Tibial nerve (tissue), 4 donors: ENCODE measurements around the gene OAS2. TPM values are rescaled to one million over a fixed set of nuclear protein-coding genes. Genes with fewer than 3 reads are reported as not detected.

Experiments
- DNase-seq, 2 donors: peaks; one replicate each; pipeline ENCODE4 v3.0.0-alpha.2; 2019; ENCODE audit warnings: low spot score in 2 of 2
- H3K27ac ChIP-seq, 4 donors: fragments of 200-600 bp; sonication (generic) in 3 of 4; one replicate each; pipeline ENCODE4 v1.5.1; 2017 to 2019; ENCODE audit warnings: mild to moderate bottlenecking in 1 of 4
- H3K27me3 ChIP-seq, 2 donors: fragments of 200-600 bp; sonication (generic) in 1 of 2; one replicate each; pipeline versions ENCODE4 v1.5.1 to v1.6.0; 2017 to 2019
- H3K36me3 ChIP-seq, 3 donors: fragments of 200-600 bp; sonication (generic); one replicate each; pipeline ENCODE4 v1.5.1; 2018 to 2019
- H3K4me1 ChIP-seq, 4 donors: fragments of 200-600 bp; sonication (generic) in 3 of 4; one replicate each; pipeline ENCODE4 v1.5.1; 2017 to 2019
- H3K4me3 ChIP-seq, 4 donors: fragments of 200-600 bp; sonication (generic) in 3 of 4; one replicate each; pipeline ENCODE4 v1.5.1; 2017 to 2019; ENCODE audit warnings: mild to moderate bottlenecking in 1 of 4, moderate library complexity in 1 of 4
- H3K9me3 ChIP-seq, 4 donors: fragments of 200-600 bp; sonication (generic) in 3 of 4; one replicate each; pipeline ENCODE4 v1.5.1; 2017 to 2019
- CTCF ChIP-seq, 5 experiments: fragments of 200-600 bp in 3 of 5; fragments of 450-650 bp in 2 of 5; sonication (generic) in 3 of 5; IDR thresholded peaks; one replicate each; pipeline ENCODE4 v1.5.1; 2016 to 2019; ENCODE audit warnings: antibody characterized with exemption in 5 of 5, mild to moderate bottlenecking in 3 of 5, moderate library complexity in 2 of 5
- EP300 ChIP-seq, 2 donors: sonication (generic); formaldehyde crosslinking; IDR thresholded peaks; one replicate each; pipeline ENCODE4 v1.6.1; 2017; ENCODE audit warnings: antibody characterized with exemption in 2 of 2, mild to moderate bottlenecking in 1 of 2
- POLR2A ChIP-seq, 2 donors: fragments of 450-650 bp; IDR thresholded peaks; one replicate each; pipeline ENCODE4 v1.6.1; 2017; ENCODE audit warnings: antibody characterized with exemption in 2 of 2, mild to moderate bottlenecking in 2 of 2, moderate library complexity in 2 of 2
- whole genome bisulfite sequencing, 2 donors: methylation state at CpG; one replicate each; pipeline ENCODE4 v1.1.5; 2018; 5-methylcytosine and 5-hydroxymethylcytosine counted together
- total RNA-seq, 4 donors: library from RNA; depleted of rRNA; stranded (reverse); fragments of >200 nt; gene quantifications; one replicate each; pipeline ENCODE4 v1.1.0, GENCODE V29; 2016

Gene OAS2
- total RNA-seq, 4 donors from 2014 or later: 3.1 to 28.4 (median 6.3) TPM

- WGBS, 2 donors: 41 to 52% methylated on average over 6 of the region's 6 CpGs
- Histone ChIP-seq H3K27ac (no peak overlapping the region), H3K9me3 (peaks cover 0 to 6% (median 0%) of the 10 kb centered on the region in 4 donors), H3K4me3 (no peak overlapping the region), H3K4me1 (no peaks in the 10 kb centered on the region), H3K36me3 (peaks cover 0 to 9% (median 0%) of the 10 kb centered on the region in 3 donors), H3K27me3 (no peaks in the 10 kb centered on the region)
- DNase-seq: no peak
- TF ChIP-seq CTCF (IDR thresholded peaks at IDR 0.05): no peak
- no peak for TF ChIP-seq EP300 (IDR thresholded peaks at IDR 0.05)
- TF ChIP-seq POLR2A (IDR thresholded peaks at IDR 0.05): no peak
These were observed 45.7 kb upstream of the OAS2 start for GRCh38 chr12:112932485-112933128.

GRCh38 chr12:112933129-112933505 is 45.2 kb upstream of the OAS2 start:
- Histone ChIP-seq H3K27me3 (no peaks in the 10 kb centered on the region), H3K36me3 (peaks cover 0 to 4% (median 0%) of the 10 kb centered on the region in 3 donors)
- no peak for TF ChIP-seq EP300 (IDR thresholded peaks at IDR 0.05)
- TF ChIP-seq POLR2A (IDR thresholded peaks at IDR 0.05): no peak
- no peak for TF ChIP-seq CTCF (IDR thresholded peaks at IDR 0.05)

GRCh38 chr12:112936264-112936663 is 42.1 kb upstream of the OAS2 start:
- no peaks in the 10 kb centered on the region for H3K9me3 ChIP-seq
- H3K4me1 ChIP-seq: peaks cover 3 to 22% (median 13%) of the 10 kb centered on the region in 4 donors
- TF ChIP-seq EP300 (IDR thresholded peaks at IDR 0.05): no peak
- no peak for TF ChIP-seq POLR2A (IDR thresholded peaks at IDR 0.05)
- no peak for TF ChIP-seq CTCF (IDR thresholded peaks at IDR 0.05)
- H3K4me3 ChIP-seq: no peak overlapping the region
- no peak for DNase-seq
- 71 to 80% methylated on average over 1 of the region's 1 CpG for WGBS, 2 donors
- no peaks in the 10 kb centered on the region for H3K36me3 ChIP-seq
- H3K27ac ChIP-seq: no peak overlapping the region
- no peaks in the 10 kb centered on the region for H3K27me3 ChIP-seq

More at GRCh38 chr12:112933129-112933505, 45.2 kb upstream of the OAS2 start:
- H3K4me1 ChIP-seq: no peaks in the 10 kb centered on the region
- 69 to 70% methylated on average over 2 of the region's 2 CpGs for WGBS, 2 donors
- DNase-seq: no peak
- peaks cover 0 to 1% (median 0%) of the 10 kb centered on the region in 4 donors for H3K9me3 ChIP-seq
- no peak overlapping the region for H3K27ac ChIP-seq
- no peak overlapping the region for H3K4me3 ChIP-seq

- no peaks in the 10 kb centered on the region for H3K36me3 ChIP-seq
- TF ChIP-seq EP300 (IDR thresholded peaks at IDR 0.05) (no peak), POLR2A (IDR thresholded peaks at IDR 0.05) (no peak), CTCF (IDR thresholded peaks at IDR 0.05) (no peak)
- no peak overlapping the region for H3K4me3 ChIP-seq
- no peaks in the 10 kb centered on the region for H3K27me3 ChIP-seq
- H3K27ac ChIP-seq: no peak overlapping the region
- DNase-seq: no peak
- WGBS, 2 donors: 51 to 67% methylated on average over 2 of the region's 2 CpGs
- H3K9me3 ChIP-seq: no peaks in the 10 kb centered on the region
- peaks cover 3 to 22% (median 13%) of the 10 kb centered on the region in 4 donors for H3K4me1 ChIP-seq
These were observed 41.4 kb upstream of the OAS2 start for GRCh38 chr12:112936927-112937326.
